IPS-NIHi7 (cell line): ENCODE measurements around the gene IQGAP1.
"Not testable (repeated sequence)": the region's sequence is repeated elsewhere in the genome, so short reads cannot be mapped to it uniquely, and the experiment has no call there.

Experiments used
- DNase-seq: peaks from one replicate; pipeline ENCODE4 v3.0.0; 2012; ENCODE audit warnings: mixed read lengths; ENCODE audit errors: extremely low spot score

IQGAP1 gene

GRCh38 chr15:90481023-90481422 is 93.0 kb downstream of the IQGAP1 start:
- DNase-seq, result no peak

GRCh38 chr15:90482124-90483011 is 94.3 kb downstream of the IQGAP1 start:
- DNase-seq, result peak; percentile 59

- DNase-seq, result no peak
These were observed 94.9 kb downstream of the IQGAP1 start for GRCh38 chr15:90483012-90483307.

GRCh38 chr15:90483637-90484036 is 95.6 kb downstream of the IQGAP1 start:
- DNase-seq, result no peak

- DNase-seq, result no peak
These were observed 99.1 kb downstream of the IQGAP1 start for GRCh38 chr15:90487186-90487585.

GRCh38 chr15:90489514-90489913 is 101.5 kb downstream of the IQGAP1 start:
- DNase-seq, result no peak

GRCh38 chr15:90489944-90490343 is 101.9 kb downstream of the IQGAP1 start:
- no peak for DNase-seq

- no peak for DNase-seq
These were observed 105.6 kb downstream of the IQGAP1 start for GRCh38 chr15:90493647-90494046.

- DNase-seq, result no peak
These were observed 107.0 kb downstream of the IQGAP1 start for GRCh38 chr15:90495067-90495466.

GRCh38 chr15:90496791-90497190 is 108.7 kb downstream of the IQGAP1 start:
- DNase-seq, result no peak

GRCh38 chr15:90497376-90497775 is 109.3 kb downstream of the IQGAP1 start:
- no peak for DNase-seq

GRCh38 chr15:90497912-90498311 is 109.9 kb downstream of the IQGAP1 start:
- DNase-seq, result peak; percentile 41

GRCh38 chr15:90500171-90500570 is 112.1 kb downstream of the IQGAP1 start:
- DNase-seq, result no peak

- no peak for DNase-seq
These were observed 113.9 kb downstream of the IQGAP1 start for GRCh38 chr15:90501898-90502297.

- not testable (repeated sequence) for DNase-seq
These were observed 122.7 kb downstream of the IQGAP1 start for GRCh38 chr15:90510781-90511180.

GRCh38 chr15:90511211-90511618 is 123.2 kb downstream of the IQGAP1 start:
- DNase-seq, result not testable (repeated sequence)

GRCh38 chr15:90512276-90512675 is 124.2 kb downstream of the IQGAP1 start:
- no peak for DNase-seq

- no peak for DNase-seq
These were observed 124.9 kb downstream of the IQGAP1 start for GRCh38 chr15:90512981-90513380.

GRCh38 chr15:90513448-90513847 is 125.4 kb downstream of the IQGAP1 start:
- DNase-seq, result no peak

- not testable (repeated sequence) for DNase-seq
These were observed 125.9 kb downstream of the IQGAP1 start for GRCh38 chr15:90513893-90514292.

- DNase-seq, result no peak
These were observed 131.6 kb downstream of the IQGAP1 start for GRCh38 chr15:90519688-90520087.

- DNase-seq, result no peak
These were observed 132.3 kb downstream of the IQGAP1 start for GRCh38 chr15:90520365-90520764.

GRCh38 chr15:90523373-90523772 is 135.3 kb downstream of the IQGAP1 start:
- DNase-seq, result no peak
